ENCODE data around the gene CST7.
"Not testable (repeated sequence)": the region's sequence is repeated elsewhere in the genome, so short reads cannot be mapped to it uniquely, and the experiment has no call there.

CST7 gene

GRCh38 chr20:24986436-24987015 is 37.5 kb downstream of the CST7 start:
- DNase-seq (ENCODE audit: low read depth), result no peak

GRCh38 chr20:24987244-24987643 is 38.2 kb downstream of the CST7 start:
- no peak for DNase-seq (ENCODE audit: low read depth)

GRCh38 chr20:24987873-24988835 is 39.1 kb downstream of the CST7 start:
- DNase-seq (ENCODE audit: low read depth), result no peak

GRCh38 chr20:24989162-24989561 is 40.1 kb downstream of the CST7 start:
- no peak for DNase-seq (ENCODE audit: low read depth)

DNA sequence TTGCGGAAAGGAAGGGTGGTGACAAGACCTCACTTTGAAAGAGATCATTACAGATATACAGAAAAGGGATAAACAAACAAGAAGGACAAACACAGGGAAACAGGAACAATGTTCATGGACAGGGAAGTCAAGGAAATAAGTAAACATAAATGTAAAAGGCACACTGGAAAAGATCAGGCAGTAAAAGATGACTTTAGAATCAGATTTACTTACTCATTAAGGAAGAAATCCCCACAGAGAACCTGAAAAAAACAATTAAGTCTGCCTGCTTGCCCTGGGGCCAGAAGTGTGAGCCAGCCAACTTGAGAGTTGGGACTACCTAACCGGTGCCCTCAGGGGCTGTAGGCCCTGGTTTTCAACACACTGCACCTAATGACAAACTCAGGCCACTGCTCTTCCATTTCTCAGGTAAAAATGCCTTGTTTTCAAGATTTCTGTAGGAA is 41.8 kb downstream of the CST7 start:
- DNase-seq (ENCODE audit: low read depth), result peak; percentile 13

DNA sequence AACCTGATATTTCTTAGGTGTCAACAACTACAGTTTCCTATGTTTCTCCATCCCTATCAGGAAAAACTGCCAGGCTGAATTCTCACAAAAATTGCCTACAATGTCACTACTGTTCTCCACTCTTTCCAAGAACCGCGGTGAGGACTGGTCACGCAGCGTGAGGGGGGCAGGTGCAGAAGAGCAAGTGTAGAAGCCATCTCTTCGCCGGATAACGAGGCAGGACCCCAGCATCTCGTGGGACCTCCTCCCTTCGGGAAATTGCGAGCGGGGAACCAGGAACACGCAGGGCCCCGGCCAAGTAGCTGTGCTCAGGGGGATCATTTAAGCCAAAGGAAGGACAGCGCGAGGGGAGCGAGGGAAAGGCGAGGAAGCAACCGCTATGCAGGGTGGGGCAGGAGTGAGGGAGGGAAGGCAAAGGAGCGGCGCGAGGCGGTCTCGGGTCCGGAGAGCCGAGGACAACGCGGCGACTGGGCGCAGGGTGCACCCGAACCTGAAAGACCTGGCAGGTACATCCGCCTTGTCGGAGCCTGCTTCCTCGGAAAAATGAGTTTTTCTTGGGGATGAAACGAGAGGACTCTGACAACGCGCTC is 42.9 kb downstream of the CST7 start:
- peak; percentile 49 for DNase-seq (ENCODE audit: low read depth)

DNA sequence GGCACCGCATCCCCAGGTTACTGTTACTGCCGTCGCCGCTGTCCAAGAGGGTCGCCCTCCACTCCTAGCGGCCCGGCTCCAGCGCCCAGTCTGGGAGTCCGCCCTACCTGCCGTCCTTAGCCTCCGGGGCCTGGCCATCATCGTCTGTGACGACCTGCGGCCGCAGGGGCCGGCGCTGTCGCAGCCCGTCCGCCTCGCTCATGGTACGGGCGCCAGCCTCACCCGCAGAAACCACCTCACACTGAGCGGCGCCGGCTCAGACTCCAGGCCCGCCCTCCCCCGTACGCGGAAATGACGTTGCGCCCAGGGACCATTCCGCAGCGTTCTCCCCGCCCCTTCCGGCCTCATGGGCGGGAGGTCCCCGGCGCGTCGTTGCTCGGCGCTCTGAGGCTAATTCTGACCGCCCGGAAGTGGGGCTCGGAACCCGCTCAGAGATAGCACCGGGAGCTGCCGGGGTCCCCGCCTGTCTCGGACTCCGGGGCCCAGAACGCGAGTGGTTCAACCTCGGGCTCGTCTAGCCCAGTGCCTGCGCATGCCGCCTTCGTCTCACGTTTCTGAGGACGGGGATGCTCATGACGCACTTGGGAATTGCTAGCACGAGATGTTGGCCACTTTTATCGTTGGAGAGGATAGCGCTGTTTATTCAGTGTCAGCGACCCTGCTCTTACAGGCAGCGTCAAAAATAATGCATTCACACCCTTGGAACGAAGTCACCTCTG is 43.6 kb downstream of the CST7 start, which contains the start of gene APMAP:
APMAP (minus strand) TSS at position 265 of the 719 bp plus-strand sequence; CDS start at position 202, 63 bp downstream.
- peak; percentile 93 for DNase-seq (ENCODE audit: low read depth)

DNA sequence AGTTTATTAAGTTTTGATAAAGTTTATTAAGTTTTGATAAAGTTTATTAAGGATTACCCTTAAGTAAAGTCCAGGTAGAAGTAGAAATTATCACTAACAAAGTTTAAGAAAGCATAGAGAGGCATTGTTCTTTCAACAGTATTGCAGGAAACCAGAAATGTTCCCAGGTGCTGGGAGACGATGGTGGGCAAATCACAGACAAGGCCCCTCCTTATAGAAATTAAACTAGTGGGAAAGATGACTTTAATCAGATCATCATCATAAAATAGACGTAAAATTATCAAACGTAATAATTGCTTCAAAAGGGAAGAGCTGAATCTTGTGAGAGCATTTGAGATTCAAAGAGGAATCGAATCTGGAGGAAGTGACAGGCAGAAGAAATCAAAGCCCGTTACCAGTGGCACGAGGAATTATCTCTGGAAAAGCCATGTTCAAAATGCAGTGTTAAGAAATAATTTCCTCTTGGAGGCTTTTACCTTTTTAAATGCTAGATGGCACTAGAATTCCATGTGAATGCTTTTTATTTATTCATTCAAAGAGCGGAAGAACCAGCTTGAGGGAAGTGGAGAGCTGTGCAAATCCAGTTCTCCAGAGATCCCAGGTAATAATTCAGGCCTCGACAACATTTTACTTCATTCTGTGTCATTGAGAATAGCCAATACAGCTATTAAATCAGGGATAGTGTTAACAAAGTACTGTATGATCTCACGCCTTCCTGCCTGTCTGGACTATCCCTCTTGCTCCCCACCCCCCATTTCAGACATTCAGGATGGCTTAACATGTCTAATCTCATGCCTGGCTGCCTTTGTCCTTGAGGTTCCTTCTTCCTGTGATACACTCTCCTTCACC is 44.5 kb downstream of the CST7 start:
- DNase-seq (ENCODE audit: low read depth), result peak; percentile 72

- DNase-seq (ENCODE audit: low read depth), result no peak
Observed at GRCh38 chr20:24994186-24994465, 45.1 kb downstream of the CST7 start.

- DNase-seq (ENCODE audit: low read depth), result peak; percentile 80
Observed at GRCh38 chr20:24994470-24995368, 45.6 kb downstream of the CST7 start.

GRCh38 chr20:24995741-24996448 is 46.8 kb downstream of the CST7 start:
- DNase-seq (ENCODE audit: low read depth), result peak; percentile 15

GRCh38 chr20:24996449-24997377 is 47.6 kb downstream of the CST7 start:
- DNase-seq (ENCODE audit: low read depth), result no peak

DNA sequence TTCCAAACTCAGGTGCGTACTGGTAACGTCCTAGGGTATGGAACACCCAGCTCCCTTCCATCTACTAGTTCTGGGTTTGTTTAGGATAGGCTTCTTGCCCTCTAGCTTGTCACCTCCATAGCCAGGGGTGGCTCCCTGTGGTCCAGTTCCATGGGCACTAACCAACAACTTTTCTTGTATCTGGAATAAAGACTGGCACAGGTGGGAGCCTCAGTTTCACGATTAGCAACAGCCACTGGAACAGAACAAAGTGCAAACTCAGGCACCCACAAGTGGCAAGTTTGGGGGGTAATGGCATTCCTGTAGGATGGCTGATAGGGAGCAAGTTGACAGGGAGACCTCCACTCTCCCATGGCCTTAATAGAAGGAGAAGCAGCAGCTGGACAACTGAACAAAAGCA is 49.1 kb downstream of the CST7 start:
- DNase-seq (ENCODE audit: low read depth), result no peak

GRCh38 chr20:24998631-24999445 is 49.8 kb downstream of the CST7 start:
- DNase-seq (ENCODE audit: low read depth), result no peak

GRCh38 chr20:24999568-24999967 is 50.5 kb downstream of the CST7 start:
- no peak for DNase-seq (ENCODE audit: low read depth)

GRCh38 chr20:25000268-25000801 is 51.3 kb downstream of the CST7 start:
- DNase-seq (ENCODE audit: low read depth), result peak; percentile 77

DNA sequence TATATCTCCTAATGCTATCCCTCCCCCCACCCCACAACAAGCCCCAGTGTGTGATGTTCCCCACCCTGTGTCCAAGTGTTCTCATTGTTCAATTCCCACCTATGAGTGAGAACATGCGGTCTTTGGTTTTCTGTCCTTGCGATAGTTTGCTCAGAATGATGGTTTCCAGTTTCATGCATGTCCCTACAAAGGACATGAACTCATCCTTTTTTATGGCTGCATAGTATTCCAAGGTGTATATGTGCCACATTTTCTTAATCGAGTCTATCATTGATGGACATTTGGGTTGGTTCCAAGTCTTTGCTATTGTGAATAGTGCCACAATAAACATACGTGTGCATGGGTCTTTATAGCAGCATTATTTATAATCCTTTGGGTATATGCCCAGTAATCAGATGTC is 52.3 kb downstream of the CST7 start:
- DNase-seq (ENCODE audit: low read depth), result not testable (repeated sequence)

All from ELR (cell line).